K562 (cell line): Measurements from ENCODE around the gene TDRD3. TPM values are rescaled to one million over a fixed set of nuclear protein-coding genes. Genes with fewer than 3 reads are reported as not detected.

ENCODE experiments used
- ATAC-seq: fragments of 200-7000 bp; cut with Tn5 transposase; 3 replicates; pipeline ENCODE4 v1.9.1; 2020; ENCODE audit warnings: moderate library complexity
- BruUV-seq: library from RNA; stranded (reverse); fragments of 400-500 nt; replicated peaks from 2 replicates; lab custom pipeline; 2021; lab: Mats Ljungman, UMichigan
- CTCF ChIA-PET: fragments of 300-600 bp; formaldehyde crosslinking; extraction: SDS; loops from one replicate; lab custom pipeline; 2021; ENCODE audit warnings: low intra/inter-chr PET ratio; lab: Yijun Ruan, JAX
- POLR2A ChIA-PET: fragments of 300-600, 350-650 bp; sonication (Branson Sonifier 250); formaldehyde crosslinking; extraction: SDS; loops from one replicate; lab custom pipeline; 2021; ENCODE audit warnings: antibody characterized with exemption, inconsistent platforms; lab: Yijun Ruan, JAX
- DNase-seq, 4 experiments: peaks; one replicate each; pipeline versions ENCODE4 v3.0.0 to v3.0.0-alpha.2; 2011 to 2018; ENCODE audit warnings: low spot score in 3 of 4, mixed read lengths in 3 of 4; ENCODE audit errors: extremely low read depth in 1 of 4
- FAIRE-seq: peaks from 2 replicates; lab custom pipeline; 2011; peaks lifted over from hg19 to GRCh38; lab: Jason Lieb, UNC
- H2AFZ ChIP-seq: 2 replicates; pipeline ENCODE4 v1.6.0; 2011; ENCODE audit warnings: low read depth, low read length, control low read depth, inconsistent platforms
- H3K27ac ChIP-seq: fragments of 200-600 bp; 3 replicates; pipeline ENCODE4 v1.8.0; 2011; ENCODE audit warnings: low read depth, mild to moderate bottlenecking, control low read depth, inconsistent platforms, low read length, moderate library complexity, mixed read lengths; ENCODE audit errors: extremely low read depth
- H3K27me3 ChIP-seq, 2 experiments: fragments of 300-600 bp in 1 of 2; 2 replicates in 1 of 2; 3 replicates in 1 of 2; pipeline versions ENCODE4 v1.6.0 to v1.8.0; 2011; ENCODE audit warnings: inconsistent platforms in 2 of 2, low read length in 2 of 2, mild to moderate bottlenecking in 1 of 2, mixed read lengths in 1 of 2, moderate library complexity in 1 of 2; ENCODE audit not compliant: control insufficient read depth in 2 of 2, insufficient read depth in 2 of 2
- H3K36me3 ChIP-seq: fragments of 300-600 bp; 3 replicates; pipeline ENCODE4 v1.8.0; 2011; ENCODE audit warnings: mild to moderate bottlenecking, low read length, inconsistent platforms; ENCODE audit not compliant: control insufficient read depth, insufficient read depth
- H3K4me1 ChIP-seq, 2 experiments: fragments of 200-600 bp in 1 of 2; replicated peaks in 1 of 2; 2 replicates in 1 of 2; 3 replicates in 1 of 2; pipeline versions ENCODE4 v1.5.1 to v1.8.0; 2011; ENCODE audit warnings: inconsistent platforms in 2 of 2, low read length in 2 of 2, mild to moderate bottlenecking in 1 of 2, mixed read lengths in 1 of 2, moderate library complexity in 1 of 2; ENCODE audit not compliant: control insufficient read depth in 2 of 2, insufficient read depth in 2 of 2
- H3K4me2 ChIP-seq: 2 replicates; pipeline ENCODE4 v1.6.1; 2011; ENCODE audit warnings: low read length, control low read depth, inconsistent platforms, mixed read lengths; ENCODE audit not compliant: insufficient read depth
- H3K4me3 ChIP-seq: fragments of 200-600 bp; sonication (generic), shearing (Covaris generic); 2 replicates; pipeline ENCODE4 v1.5.1; 2016; ENCODE audit warnings: control low read depth, inconsistent platforms
- H3K79me2 ChIP-seq: fragments of 200-600 bp; 3 replicates; pipeline ENCODE4 v1.8.0; 2011; ENCODE audit warnings: low read length, inconsistent platforms; ENCODE audit not compliant: control insufficient read depth, insufficient read depth
- H3K9ac ChIP-seq, 2 experiments: 2 replicates each; pipeline versions ENCODE4 v1.6.0 to v1.6.1; 2011; ENCODE audit warnings: low read depth in 2 of 2, low read length in 2 of 2, control low read depth in 1 of 2, inconsistent platforms in 1 of 2, mild to moderate bottlenecking in 1 of 2, mixed read lengths in 1 of 2; ENCODE audit not compliant: insufficient read depth in 1 of 2
- H3K9me1 ChIP-seq: one replicate; pipeline ENCODE4 v1.6.0; 2011; ENCODE audit warnings: inconsistent platforms, mild to moderate bottlenecking, low read length, moderate library complexity; ENCODE audit not compliant: control insufficient read depth, insufficient read depth
- H3K9me3 ChIP-seq: replicated peaks from 2 replicates; pipeline ENCODE4 v1.5.1; 2011; ENCODE audit warnings: low read depth, low read length, inconsistent platforms; ENCODE audit not compliant: control insufficient read depth, insufficient read depth
- H4K20me1 ChIP-seq: replicated peaks from 2 replicates; pipeline ENCODE4 v1.6.1; 2011; ENCODE audit warnings: low read length, inconsistent platforms, mixed read lengths; ENCODE audit not compliant: control insufficient read depth, insufficient read depth
- CEBPG ChIP-seq, 3 experiments: fragments of 200-800 bp in 1 of 3; sonication (Bioruptor generic) in 1 of 3; sonication (generic) in 1 of 3; formaldehyde crosslinking in 1 of 3; IDR thresholded peaks in 2 of 3; conservative IDR thresholded peaks in 1 of 3; 2 replicates each; pipeline versions ENCODE4 v1.6.1 to v1.8.0; 2016 to 2022; ENCODE audit warnings: missing compliant biosample characterization in 2 of 3, missing genetic modification characterization in 2 of 3, mild to moderate bottlenecking in 1 of 3, missing genetic modification reagents in 1 of 3
- HSF4 ChIP-seq: fragments of 250-450 bp; sonication (Bioruptor Pico); IDR thresholded peaks from 2 replicates; pipeline ENCODE4 v2.1.2; 2022; ENCODE audit warnings: mild to moderate bottlenecking, moderate library complexity, borderline replicate concordance
- MXI1 ChIP-seq: IDR thresholded peaks from 2 replicates; pipeline ENCODE4 v1.6.1; 2011; ENCODE audit warnings: low read depth, mild to moderate bottlenecking, improper control_type of control experiment, low read length
- NFE2 ChIP-seq: IDR thresholded peaks from 2 replicates; pipeline ENCODE4 v1.6.1; 2014; ENCODE audit warnings: antibody characterized with exemption, low read depth
- RNF219 ChIP-seq: fragments of 250-450 bp; sonication (Bioruptor Pico); IDR thresholded peaks from 2 replicates; pipeline ENCODE4 v1.5.0; 2022; ENCODE audit warnings: mild to moderate bottlenecking
- SAFB ChIP-seq: fragments of 200-400 bp; formaldehyde crosslinking; IDR thresholded peaks from 2 replicates; pipeline ENCODE4 v1.6.1; 2017; ENCODE audit warnings: low read depth, low read length, borderline replicate concordance
- SRSF7 ChIP-seq: fragments of 200-400 bp; formaldehyde crosslinking; optimal IDR thresholded peaks from 2 replicates; pipeline ENCODE3; 2017; ENCODE audit warnings: mild to moderate bottlenecking, low read depth, low read length
- ZNF263 ChIP-seq: sonication (generic); formaldehyde crosslinking; IDR thresholded peaks from 2 replicates; pipeline ENCODE4 v1.8.0; 2022; ENCODE audit warnings: mild to moderate bottlenecking, missing genetic modification reagents, borderline replicate concordance
- WGBS: fragments of 100-300 bp; shearing (Covaris generic); methylation state at CpG from one replicate; pipeline ENCODE4 v1.1.6; 2016; ENCODE audit warnings: low coverage, mixed read lengths; ENCODE audit not compliant: insufficient coverage; ENCODE audit errors: missing lambda C conversion rate; 5-methylcytosine and 5-hydroxymethylcytosine counted together
- in situ Hi-C: fragments of 300-500 bp; cut with MboI; formaldehyde crosslinking; loops from 4 replicates; pipeline ENCODE4 v1.15.0; 2018; ENCODE audit warnings: inconsistent platforms, mixed read lengths
- intact Hi-C: fragments of 100-400 bp; cut with micrococcal nuclease; formaldehyde crosslinking; loops from 2 replicates; pipeline ENCODE4 v1.14.2; 2022
- polyA plus RNA-seq, 8 experiments: library from polyadenylated mRNA; depleted of rRNA in 4 of 8; stranded (reverse) in 5 of 8; unstranded in 3 of 8; fragments of >200 nt; fragmentation: Nextera tagmentation in 2 of 8; fragmentation: Illumina TruSeq in 1 of 8; extraction: Ambion mirVana in 2 of 8; extraction: Trizol in 1 of 8; gene quantifications; 2 replicates each; pipeline versions ENCODE4 v1.2.1 to v1.2.3, GENCODE V29; 2011 to 2014; ENCODE audit warnings: inconsistent platforms in 1 of 8, missing spikeins in 1 of 8
- total RNA-seq, 7 experiments: library from RNA; depleted of rRNA in 6 of 7; stranded (reverse); fragments of >200 nt in 6 of 7; fragmentation: Illumina TruSeq in 2 of 7; extraction: Trizol in 2 of 7; gene quantifications; 2 replicates each; pipeline versions ENCODE4 v1.2.1 to v1.2.3, GENCODE V29; 2011 to 2021; ENCODE audit warnings: low replicate concordance in 1 of 7

TDRD3 gene
- total and polyA plus RNA-seq, 9 of the 15 experiments (the other 6 are each of a cell fraction or from before 2014, with no cell fraction given), result 3.6 to 16.4 (median 9.5) TPM

GRCh38 chr13:60520902-60521569 is 124.0 kb downstream of the TDRD3 start:
- H3K79me2 ChIP-seq, result no peaks in the 10 kb centered on the region
- BruUV-seq, result no TSS peak
- in situ Hi-C loops, result no loop called here
- no peaks in the 10 kb centered on the region for H4K20me1 ChIP-seq
- no peaks in the 10 kb centered on the region for H3K4me1 ChIP-seq
- TF ChIP-seq MXI1, result no peak
- TF ChIP-seq CEBPG (CRISPR knock-in tag; IDR thresholded peaks at IDR 0.05), result no peak
- TF ChIP-seq CEBPG (tag; conservative IDR thresholded peaks at IDR 0.05 in 1 of 2, IDR thresholded peaks at IDR 0.05 in 1 of 2), result peak in 1 of 2 experiments; percentile 26; a peak in 1 of 4 replicates
- H2AFZ ChIP-seq, result no peak overlapping the region
- H3K9me3 ChIP-seq, result no peaks in the 10 kb centered on the region
- H3K4me2 ChIP-seq, result no peak overlapping the region
- CTCF ChIA-PET, result no interaction called here
- FAIRE-seq (no peak), DNase-seq (no peak), ATAC-seq (no peak)
- WGBS, result 55% methylated on average over 4 of the region's 4 CpGs
- H3K9ac ChIP-seq, result no peak overlapping the region
- H3K27ac ChIP-seq, result no peak overlapping the region
- H3K36me3 ChIP-seq, result no peaks in the 10 kb centered on the region
- H3K27me3 ChIP-seq, result no peaks in the 10 kb centered on the region
- no peaks in the 10 kb centered on the region for H3K9me1 ChIP-seq
- H3K4me3 ChIP-seq, result no peak overlapping the region
- intact Hi-C loops, result no loop called here
- POLR2A ChIA-PET, result no interaction called here

GRCh38 chr13:60538566-60538965 is 141.5 kb downstream of the TDRD3 start:
- H3K9ac ChIP-seq, result no peak overlapping the region
- ChIA-PET CTCF (no interaction called here), POLR2A (no interaction called here)
- H3K9me3 ChIP-seq, result no peaks in the 10 kb centered on the region
- intact Hi-C loops (no loop called here), in situ Hi-C loops (no loop called here)
- no peak overlapping the region for H3K4me3 ChIP-seq
- BruUV-seq, result no TSS peak
- H3K79me2 ChIP-seq, result no peaks in the 10 kb centered on the region
- H4K20me1 ChIP-seq, result no peaks in the 10 kb centered on the region
- H3K4me1 ChIP-seq, result no peaks in the 10 kb centered on the region
- no peak for DNase-seq
- ATAC-seq, result no peak
- no peak for FAIRE-seq
- no peak overlapping the region for H2AFZ ChIP-seq
- no peak overlapping the region for H3K4me2 ChIP-seq
- no peak overlapping the region for H3K27ac ChIP-seq
- H3K36me3 ChIP-seq, result no peaks in the 10 kb centered on the region
- WGBS, result 7% methylated on average over 1 of the region's 1 CpG
- H3K27me3 ChIP-seq, result no peaks in the 10 kb centered on the region
- no peak for TF ChIP-seq NFE2
- no peak for TF ChIP-seq SAFB
- no peak for TF ChIP-seq RNF219 (CRISPR knock-in tag)
- no peak for TF ChIP-seq HSF4 (CRISPR knock-in tag)
- TF ChIP-seq SRSF7, result no peak
- TF ChIP-seq ZNF263 (CRISPR knock-in tag), result no peak
- H3K9me1 ChIP-seq, result no peaks in the 10 kb centered on the region
